ENCODE results near the gene PAPSS1.

GRCh38 chr4:107701565-107701964, 18.5 kb downstream of the PAPSS1 start:
- TF ChIP-seq EZH2phosphoT487 (IDR thresholded peaks at IDR 0.05; ENCODE audit: insufficient read depth, low read depth) = no peak
- no peak for TF ChIP-seq EZH2 (IDR thresholded peaks at IDR 0.05; ENCODE audit: insufficient read depth, poor library complexity, severe bottlenecking)

All from GM23248 (cell line).